H1 (cell line): ENCODE data around the gene UBE2E2. TPM values are rescaled to one million over a fixed set of nuclear protein-coding genes. Genes with fewer than 3 reads are reported as not detected.

ENCODE experiments used
- JUN ChIP-seq: IDR thresholded peaks from 2 replicates; pipeline ENCODE4 v1.6.1; 2011; ENCODE audit warnings: low read depth, mild to moderate bottlenecking, improper control_type of control experiment, low read length
- KDM1A ChIP-seq: fragments of 200-600, 300-600 bp; sonication (generic); IDR thresholded peaks from 2 replicates; pipeline ENCODE4 v1.7.1; 2016; ENCODE audit warnings: mild to moderate bottlenecking, low read length, borderline replicate concordance
- RAD21 ChIP-seq, 2 experiments: IDR thresholded peaks in 1 of 2; conservative IDR thresholded peaks in 1 of 2; 2 replicates each; pipeline ENCODE4 v1.6.1; 2011; ENCODE audit warnings: low read depth in 2 of 2, low read length in 2 of 2, improper control_type of control experiment in 1 of 2, inconsistent platforms in 1 of 2, mild to moderate bottlenecking in 1 of 2, moderate library complexity in 1 of 2
- polyA plus RNA-seq, 7 experiments: library from polyadenylated mRNA; depleted of rRNA in 3 of 7; stranded (reverse) in 5 of 7; unstranded in 2 of 7; fragments of >200 nt in 5 of 7; fragments of 200-250 nt in 2 of 7; gene quantifications; 1 replicate in 5 of 7; 2 replicates in 1 of 7; 4 replicates in 1 of 7; pipeline versions ENCODE4 v1.2.1 to v1.2.3, GENCODE V29; 2011 to 2013; ENCODE audit warnings: missing spikeins in 2 of 7, mixed read lengths in 2 of 7
- total RNA-seq: library from RNA; stranded (reverse); fragmentation: NEBNext Ultra II Directional; extraction: Animal tissue kit (Norgen Biotek cat#: 25700); gene quantifications from 2 replicates; pipeline ENCODE4 v1.2.1, GENCODE V29; 2021

UBE2E2 gene
- total and polyA plus RNA-seq, 2 of the 8 experiments (the other 6 are each of a cell fraction or from before 2014, with no cell fraction given), result 57.6 to 70.6 TPM

- TF ChIP-seq JUN, result no peak
- no peak for TF ChIP-seq RAD21 (IDR thresholded peaks at IDR 0.05 in 1 of 2, conservative IDR thresholded peaks at IDR 0.05 in 1 of 2; ENCODE audit: low read depth in 2 of 2, low read length in 2 of 2)
- TF ChIP-seq KDM1A, result no peak
- TF ChIP-seq, all 59 proteins: peak for 0
These were observed 305.3 kb downstream of the UBE2E2 start (continued) for GRCh38 chr3:23508464-23508863.
